ENCODE data around the gene G2E3. TPM values are rescaled to one million over a fixed set of nuclear protein-coding genes. Genes with fewer than 3 reads are reported as not detected.
"Not testable (repeated sequence)": the region's sequence is repeated elsewhere in the genome, so short reads cannot be mapped to it uniquely, and the experiment has no call there.

The G2E3 gene
- total RNA-seq, 4 donors from 2014 or later = 9.3 to 14.5 (median 11.6) TPM

- no peak for TF ChIP-seq EP300 (IDR thresholded peaks at IDR 0.05)
- no peak for TF ChIP-seq POLR2AphosphoS5 (IDR thresholded peaks at IDR 0.05)
- TF ChIP-seq, protein P1, sequence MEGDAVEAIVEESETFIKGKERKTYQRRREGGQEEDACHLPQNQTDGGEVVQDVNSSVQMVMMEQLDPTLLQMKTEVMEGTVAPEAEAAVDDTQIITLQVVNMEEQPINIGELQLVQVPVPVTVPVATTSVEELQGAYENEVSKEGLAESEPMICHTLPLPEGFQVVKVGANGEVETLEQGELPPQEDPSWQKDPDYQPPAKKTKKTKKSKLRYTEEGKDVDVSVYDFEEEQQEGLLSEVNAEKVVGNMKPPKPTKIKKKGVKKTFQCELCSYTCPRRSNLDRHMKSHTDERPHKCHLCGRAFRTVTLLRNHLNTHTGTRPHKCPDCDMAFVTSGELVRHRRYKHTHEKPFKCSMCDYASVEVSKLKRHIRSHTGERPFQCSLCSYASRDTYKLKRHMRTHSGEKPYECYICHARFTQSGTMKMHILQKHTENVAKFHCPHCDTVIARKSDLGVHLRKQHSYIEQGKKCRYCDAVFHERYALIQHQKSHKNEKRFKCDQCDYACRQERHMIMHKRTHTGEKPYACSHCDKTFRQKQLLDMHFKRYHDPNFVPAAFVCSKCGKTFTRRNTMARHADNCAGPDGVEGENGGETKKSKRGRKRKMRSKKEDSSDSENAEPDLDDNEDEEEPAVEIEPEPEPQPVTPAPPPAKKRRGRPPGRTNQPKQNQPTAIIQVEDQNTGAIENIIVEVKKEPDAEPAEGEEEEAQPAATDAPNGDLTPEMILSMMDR (IDR thresholded peaks at IDR 0.05) = no peak
- TF ChIP-seq POLR2A (IDR thresholded peaks at IDR 0.05) = no peak
- H3K4me1 ChIP-seq = peaks cover 7 to 52% (median 10%) of the 10 kb centered on the region in 3 donors
- no peaks in the 10 kb centered on the region for H3K27me3 ChIP-seq
- no peak for ATAC-seq
- no peaks in the 10 kb centered on the region for H3K9me3 ChIP-seq
- peak overlapping the region in 1 of 2 donors; percentile 71 for H3K4me3 ChIP-seq
- WGBS, 2 donors (ENCODE audit: low coverage in 1 of 2) = 59 to 72% methylated on average over 7 of the region's 7 CpGs
- H3K27ac ChIP-seq = no peak overlapping the region
- H3K36me3 ChIP-seq = no peaks in the 10 kb centered on the region
Observed at GRCh38 chr14:30623412-30624131, 64.6 kb downstream of the G2E3 start.

GRCh38 chr14:30624132-30624423 lies 65.1 kb downstream of the G2E3 start:
- WGBS, 2 donors (ENCODE audit: low coverage in 1 of 2) = 91 to 98% methylated on average over 5 of the region's 5 CpGs
- ATAC-seq = no peak
- TF ChIP-seq POLR2AphosphoS5 (IDR thresholded peaks at IDR 0.05) (no peak), EP300 (IDR thresholded peaks at IDR 0.05) (no peak), POLR2A (IDR thresholded peaks at IDR 0.05) (no peak)
- TF ChIP-seq, protein P1 (IDR thresholded peaks at IDR 0.05) = no peak

GRCh38 chr14:30625533-30625932 lies 66.6 kb downstream of the G2E3 start:
- WGBS, 2 donors (ENCODE audit: low coverage in 1 of 2) = 83 to 93% methylated on average over 2 to 3 of the region's 3 CpGs
- H3K36me3 ChIP-seq = peaks cover 0 to 2% of the 10 kb centered on the region in 2 donors
- ATAC-seq = no peak
- H3K27ac ChIP-seq = no peak overlapping the region
- TF ChIP-seq POLR2AphosphoS5 (IDR thresholded peaks at IDR 0.05) = no peak
- no peak for TF ChIP-seq EP300 (IDR thresholded peaks at IDR 0.05)
- TF ChIP-seq POLR2A (IDR thresholded peaks at IDR 0.05) = no peak
- TF ChIP-seq, protein P1 (IDR thresholded peaks at IDR 0.05) = no peak
- H3K4me3 ChIP-seq = no peak overlapping the region
- H3K4me1 ChIP-seq = peaks cover 7 to 52% (median 10%) of the 10 kb centered on the region in 3 donors
- no peaks in the 10 kb centered on the region for H3K9me3 ChIP-seq
- no peaks in the 10 kb centered on the region for H3K27me3 ChIP-seq

More at GRCh38 chr14:30624132-30624423, 65.1 kb downstream of the G2E3 start:
- Histone ChIP-seq H3K27me3 (no peaks in the 10 kb centered on the region), H3K4me1 (peaks cover 7 to 52% (median 10%) of the 10 kb centered on the region in 3 donors), H3K27ac (no peak overlapping the region), H3K9me3 (no peaks in the 10 kb centered on the region), H3K36me3 (no peaks in the 10 kb centered on the region), H3K4me3 (no peak overlapping the region)

GRCh38 chr14:30629432-30629831 lies 70.5 kb downstream of the G2E3 start:
- H3K27ac ChIP-seq, H3K4me3 ChIP-seq, H3K27me3 ChIP-seq, H3K9me3 ChIP-seq, ATAC-seq: not testable (repeated sequence)
- WGBS, 2 donors (ENCODE audit: low coverage in 1 of 2) = 88 to 93% methylated on average over 6 to 8 of the region's 8 CpGs
- Histone ChIP-seq H3K4me1 (peaks cover 0 to 29% (median 2%) of the 10 kb centered on the region in 3 donors), H3K36me3 (peaks cover 0 to 34% of the 10 kb centered on the region in 2 donors)

DNA sequence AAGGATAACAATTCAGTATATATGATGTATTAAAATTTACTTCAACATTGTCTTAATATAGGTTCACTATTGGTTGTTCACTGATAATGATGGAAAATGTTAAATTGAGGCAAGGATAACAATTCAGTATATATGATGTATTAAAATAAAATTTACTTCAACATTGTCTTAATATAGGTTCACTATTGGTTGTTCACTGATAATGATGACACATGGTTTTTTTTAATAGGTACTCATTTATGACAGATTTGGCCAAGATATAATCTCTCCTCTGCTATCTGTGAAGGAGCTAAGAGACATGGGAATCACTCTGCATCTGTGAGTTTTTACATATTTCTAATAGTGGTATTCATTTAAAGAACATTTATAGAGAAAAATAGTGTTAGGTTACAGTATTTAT lies 71.3 kb downstream of the G2E3 start:
- Histone ChIP-seq H3K36me3 (peaks cover 0 to 42% of the 10 kb centered on the region in 2 donors), H3K9me3 (no peaks in the 10 kb centered on the region), H3K4me1 (peaks cover 0 to 21% (median 2%) of the 10 kb centered on the region in 3 donors), H3K27me3 (no peaks in the 10 kb centered on the region), H3K4me3 (no peak overlapping the region), H3K27ac (no peak overlapping the region)
- no peak for ATAC-seq
- TF ChIP-seq EP300 (IDR thresholded peaks at IDR 0.05) = no peak
- no peak for TF ChIP-seq POLR2AphosphoS5 (IDR thresholded peaks at IDR 0.05)
- no peak for TF ChIP-seq POLR2A (IDR thresholded peaks at IDR 0.05)
- TF ChIP-seq, protein P1 (IDR thresholded peaks at IDR 0.05) = no peak

All from gastroesophageal sphincter (tissue), 4 donors.